HG02943 (cell line): ENCODE data around the gene IL17A.

Experiments
- ATAC-seq: cut with Tn5 transposase; IDR thresholded peaks from one replicate; pipeline ENCODE4 v1.9.1; 2021; ENCODE audit warnings: mild to moderate bottlenecking, low read depth, moderate library complexity; ENCODE audit not compliant: unreplicated experiment

IL17A gene

DNA sequence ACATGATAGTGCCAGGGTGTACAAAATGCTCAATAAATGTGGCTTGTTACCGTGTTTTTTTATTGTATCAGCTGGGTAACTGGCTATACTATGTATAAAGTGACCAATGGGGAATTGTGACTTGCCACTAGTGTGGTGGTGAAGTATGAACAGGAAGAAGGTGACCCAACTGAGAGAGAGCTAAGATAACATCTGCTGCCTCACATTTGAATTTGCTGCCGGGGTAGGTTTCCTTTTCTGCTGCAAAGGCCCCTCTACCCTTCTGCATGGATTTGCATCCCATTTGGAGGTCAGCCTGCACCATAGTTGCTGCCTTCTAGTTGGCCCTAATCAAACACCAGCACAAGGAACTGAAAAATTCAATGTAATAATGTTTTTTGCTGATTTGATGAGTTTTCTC lies 24.1 kb downstream of the IL17A start:
- ATAC-seq = no peak

GRCh38 chr6:52213127-52213526 lies 27.0 kb downstream of the IL17A start:
- no peak for ATAC-seq

DNA sequence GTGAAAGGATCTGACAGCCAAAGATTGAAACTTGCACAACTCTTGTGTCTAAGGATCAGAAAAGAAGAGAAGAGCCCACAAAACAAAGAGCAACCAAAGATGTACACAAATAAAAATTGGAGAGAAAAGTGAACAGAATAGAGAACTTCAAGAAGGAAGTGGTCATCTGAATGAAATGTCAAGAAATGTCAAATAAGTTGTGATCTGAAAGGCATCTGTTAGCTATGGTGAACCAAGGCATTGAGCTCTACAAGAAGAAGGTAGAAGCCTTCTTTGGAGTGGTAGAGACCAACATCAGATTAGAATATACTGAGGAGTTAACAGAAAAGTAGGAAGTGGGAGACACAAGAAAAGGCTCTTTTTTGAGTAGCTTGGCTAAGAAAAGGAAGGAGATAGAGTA lies 29.6 kb downstream of the IL17A start:
- ATAC-seq = no peak

DNA sequence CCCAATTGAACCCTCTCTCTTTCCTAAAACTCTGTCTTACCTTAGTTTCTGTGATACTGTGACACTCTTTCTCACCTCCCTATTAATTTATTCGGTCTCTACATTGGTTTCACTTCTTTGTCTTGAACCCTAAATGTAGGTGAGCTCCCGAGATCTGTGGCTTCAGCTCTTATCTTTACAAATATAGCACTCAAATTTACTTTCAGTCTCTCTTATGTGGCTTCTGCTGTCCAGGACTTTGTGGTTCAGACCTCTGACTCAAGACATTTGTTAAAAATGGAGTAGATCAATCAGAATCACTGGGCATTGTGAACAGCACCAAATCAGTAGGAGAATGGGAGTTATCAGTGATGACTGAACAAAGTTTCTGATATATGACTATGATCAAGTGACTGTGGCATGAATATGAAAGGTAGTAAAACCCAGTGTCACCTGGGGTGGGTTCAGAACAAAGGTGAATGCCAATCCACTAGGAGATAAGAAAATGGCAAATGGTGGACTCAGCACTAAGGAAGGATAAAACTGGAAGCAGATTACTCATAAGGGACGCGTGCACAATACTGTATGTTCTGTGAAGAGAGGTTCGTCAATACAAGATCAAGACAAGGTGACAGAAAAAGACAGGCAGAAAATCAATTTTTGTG lies 30.9 kb downstream of the IL17A start:
- no peak for ATAC-seq

DNA sequence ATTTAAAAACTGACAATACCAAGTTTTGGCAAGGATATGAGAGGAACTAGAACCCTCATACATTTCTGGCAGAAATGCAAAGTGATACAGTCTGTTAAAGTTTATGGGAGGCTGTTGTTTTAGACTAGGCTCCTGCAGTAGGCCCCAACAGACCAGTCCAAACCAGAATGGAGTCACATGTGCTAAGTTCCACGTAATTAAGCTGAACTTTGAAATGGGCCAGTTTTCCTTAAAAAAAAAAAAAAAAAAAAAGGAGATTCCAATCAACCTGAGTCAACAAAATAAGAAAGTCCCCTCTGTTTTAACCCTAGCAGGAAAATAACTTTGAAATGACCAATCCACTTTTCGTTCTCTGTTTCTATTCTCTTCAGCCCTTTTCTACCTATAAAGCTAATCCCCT lies 31.6 kb downstream of the IL17A start:
- ATAC-seq = no peak

DNA sequence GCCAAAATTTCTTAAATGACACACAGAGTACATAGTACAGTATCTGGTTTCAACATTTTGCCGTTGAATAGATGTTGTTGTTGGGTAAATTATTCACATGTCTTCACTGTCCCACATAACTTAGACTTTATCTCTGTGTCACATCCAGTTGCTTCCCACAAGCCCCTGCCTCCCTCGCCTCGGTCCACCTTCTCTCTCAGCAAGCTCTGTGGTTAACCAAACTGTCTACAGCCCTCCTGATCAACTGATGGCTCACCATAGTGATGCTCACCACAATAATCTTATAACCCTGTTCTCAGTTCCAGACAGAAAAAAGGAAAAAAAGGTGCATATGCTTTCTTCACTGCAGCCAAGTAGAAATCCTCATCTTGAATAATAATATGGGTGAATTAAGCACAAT lies 35.1 kb downstream of the IL17A start:
- ATAC-seq = peak; percentile 73

DNA sequence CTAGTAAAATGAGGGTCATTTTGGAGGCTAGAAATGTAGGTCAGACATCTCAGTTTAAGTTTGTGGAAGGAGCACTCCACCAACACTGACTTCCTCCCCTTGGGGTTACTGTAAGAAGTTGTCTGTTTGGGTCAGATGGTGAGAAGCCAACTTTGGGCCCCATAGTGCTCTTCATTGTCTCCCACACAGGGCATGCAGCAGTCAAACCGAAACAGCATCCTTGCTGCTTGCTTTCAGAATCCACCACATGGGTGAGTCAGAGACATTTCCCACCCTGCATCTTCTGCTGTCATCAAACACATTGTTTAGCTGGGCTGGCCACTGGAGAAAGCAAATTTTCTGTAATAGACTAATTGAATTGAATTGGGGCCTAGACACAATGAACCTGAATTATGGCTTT lies 41.3 kb downstream of the IL17A start:
- peak; percentile 99 for ATAC-seq

- no peak for ATAC-seq
Observed at GRCh38 chr6:52230685-52231084, 44.5 kb downstream of the IL17A start.

DNA sequence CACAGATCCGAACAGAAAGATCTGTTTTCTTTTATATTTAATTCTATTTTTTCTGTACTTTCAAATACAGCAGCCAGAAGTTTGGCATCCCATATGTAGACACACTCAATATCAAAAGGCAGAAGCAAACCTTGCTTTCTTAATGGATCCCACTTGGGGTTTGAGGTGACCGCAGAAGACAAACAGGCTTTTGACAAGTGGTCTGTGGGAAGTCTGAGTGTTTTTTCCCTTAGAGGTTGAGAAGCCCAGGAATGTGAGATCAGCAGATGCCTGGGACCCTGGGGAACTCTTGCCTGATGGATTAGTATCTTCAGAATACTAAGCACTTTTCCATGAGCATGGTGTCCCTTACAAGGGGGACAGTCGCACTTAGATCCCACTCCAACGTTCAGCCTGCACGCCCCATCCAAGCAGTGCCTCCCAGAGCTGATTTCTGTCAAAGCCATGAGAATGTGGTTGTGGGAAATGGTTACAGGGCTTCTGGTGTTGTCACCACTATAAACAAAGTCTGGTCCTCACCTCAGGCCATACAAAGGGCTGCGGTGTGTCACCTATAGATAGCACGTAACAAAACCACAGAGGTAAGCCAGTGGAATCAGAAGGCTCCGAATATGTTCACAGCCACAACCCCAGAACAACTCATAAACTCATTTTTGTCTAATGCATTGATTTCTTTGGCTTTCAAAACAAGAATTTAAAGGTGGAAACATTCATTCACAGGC lies 45.4 kb downstream of the IL17A start:
- no peak for ATAC-seq

DNA sequence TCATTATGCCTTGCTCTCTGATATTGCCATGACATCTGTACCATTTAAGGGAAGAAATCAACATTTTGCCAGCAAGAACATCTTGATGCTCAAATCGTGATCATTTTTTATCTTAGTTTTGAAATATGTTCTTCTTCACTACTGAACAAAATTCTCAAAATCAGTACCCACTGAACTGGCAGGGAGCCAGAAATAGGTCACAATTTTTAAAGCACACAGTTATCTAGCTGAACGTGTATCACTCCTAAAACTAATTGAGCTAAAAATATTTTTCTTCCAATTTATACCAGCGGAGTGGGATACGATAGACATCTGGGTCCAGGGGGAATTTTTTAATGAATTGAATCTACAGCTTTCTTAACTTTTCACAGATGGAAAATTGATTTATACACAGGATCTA lies 46.8 kb downstream of the IL17A start:
- no peak for ATAC-seq

DNA sequence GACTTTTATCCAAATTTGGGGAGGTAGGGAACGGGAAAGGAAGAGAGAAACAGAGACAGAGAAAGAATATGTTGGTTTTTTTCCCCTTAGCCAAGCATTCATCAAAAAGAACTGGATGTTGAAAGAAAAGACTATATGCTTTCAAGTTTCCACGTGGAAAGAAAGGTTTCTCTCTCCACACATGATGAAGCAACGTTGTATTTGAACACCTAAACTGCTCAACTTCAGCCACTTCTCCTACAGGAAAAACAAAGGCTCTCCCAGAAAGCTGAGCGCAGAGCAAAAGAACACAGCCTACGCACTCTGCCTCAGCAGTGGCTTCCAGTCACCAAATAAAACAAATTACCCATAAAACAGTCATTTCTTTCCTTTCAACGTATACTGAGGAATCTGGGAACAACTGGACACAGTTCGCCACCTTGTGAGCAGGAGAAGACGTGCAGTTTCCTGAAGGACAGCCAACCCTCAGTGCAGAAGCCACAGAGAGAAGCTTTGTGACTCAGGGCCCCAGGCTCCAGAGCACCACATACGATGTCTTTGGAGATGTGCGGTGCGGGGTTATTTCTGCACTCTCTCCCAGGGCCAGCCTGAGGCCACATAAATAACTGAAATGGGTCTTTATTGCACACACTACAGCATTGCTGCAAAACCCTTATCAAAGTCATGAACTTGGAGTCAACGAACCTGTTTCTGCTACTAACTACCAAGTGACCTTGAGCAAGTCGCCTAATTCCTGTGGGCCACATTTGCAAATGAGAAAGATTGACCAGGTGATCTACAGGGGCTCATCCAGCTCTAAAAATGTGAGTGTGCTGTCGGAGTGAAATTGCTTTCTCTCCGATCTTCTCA lies 48.0 kb downstream of the IL17A start:
- no peak for ATAC-seq
